Activated CD8-positive, alpha-beta memory T cell treated with anti-CD3 and anti-CD28 coated beads for 24 hours (primary cell): ENCODE data around the gene BCR.

Experiments used
- DNase-seq: peaks from one replicate; pipeline ENCODE4 v3.0.0-alpha.2; 2020

BCR gene

DNA sequence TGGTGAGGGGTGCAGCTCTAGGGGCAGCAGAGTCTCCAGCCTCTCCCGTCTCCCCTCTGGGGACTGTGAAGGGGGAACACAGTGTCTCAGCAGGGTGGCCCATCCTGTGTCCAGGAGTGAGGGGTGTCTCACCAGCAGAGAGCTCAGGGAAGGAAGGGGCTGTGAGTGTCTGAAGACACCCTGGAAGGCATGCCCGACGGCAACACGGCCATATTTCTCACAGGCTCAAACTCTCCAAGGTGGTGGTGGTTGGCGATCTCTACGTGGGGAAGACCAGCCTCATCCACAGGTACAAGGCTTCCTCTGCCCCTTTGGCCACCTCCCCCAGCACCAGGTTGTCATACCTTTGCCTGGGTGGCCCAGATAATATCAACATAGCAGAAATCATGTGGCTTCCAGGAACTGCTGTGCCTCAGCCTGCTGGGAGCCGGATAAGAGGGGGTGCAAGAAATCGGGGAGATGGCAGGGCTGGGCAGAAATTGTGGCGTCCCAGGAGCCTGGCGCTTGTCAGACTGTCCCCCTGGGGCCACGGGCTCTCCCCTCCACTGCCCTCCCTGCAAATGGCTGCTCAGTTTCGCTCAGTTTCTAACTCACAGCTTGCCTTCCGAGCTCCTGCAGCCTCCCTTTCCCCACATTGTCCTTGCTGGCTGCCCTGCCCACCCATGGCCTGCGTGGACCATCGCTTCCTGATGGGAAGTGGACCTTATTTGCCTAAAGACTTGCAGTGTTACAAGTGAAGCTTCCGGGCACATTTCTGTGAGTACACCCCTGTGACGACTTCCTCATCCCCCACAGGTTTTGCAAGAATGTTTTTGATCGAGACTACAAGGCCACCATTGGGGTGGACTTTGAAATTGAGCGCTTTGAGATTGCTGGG is 27.8 kb upstream of the BCR start:
- DNase-seq = no peak

GRCh38 chr22:23153994-23154393 is 26.3 kb upstream of the BCR start:
- no peak for DNase-seq

DNA sequence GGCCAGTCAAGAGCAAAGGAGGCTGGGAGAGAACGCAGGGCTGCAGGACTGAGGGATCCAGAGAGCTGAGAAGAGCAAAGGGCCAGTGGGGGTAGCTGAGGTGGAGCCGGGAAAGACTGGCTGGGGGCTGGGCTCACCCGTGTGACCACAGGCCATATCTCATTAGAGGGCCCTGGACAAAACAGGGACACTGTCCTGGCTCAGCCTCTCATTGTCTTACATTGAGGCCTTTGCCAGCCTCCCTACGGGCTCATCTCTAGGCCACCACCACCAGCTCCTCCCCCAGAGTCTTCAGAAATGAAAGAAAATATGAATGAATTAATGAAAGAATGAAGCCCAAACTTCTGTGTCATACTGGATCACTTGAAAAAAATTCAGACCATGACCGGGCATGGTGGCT is 25.8 kb upstream of the BCR start:
- DNase-seq = no peak

DNA sequence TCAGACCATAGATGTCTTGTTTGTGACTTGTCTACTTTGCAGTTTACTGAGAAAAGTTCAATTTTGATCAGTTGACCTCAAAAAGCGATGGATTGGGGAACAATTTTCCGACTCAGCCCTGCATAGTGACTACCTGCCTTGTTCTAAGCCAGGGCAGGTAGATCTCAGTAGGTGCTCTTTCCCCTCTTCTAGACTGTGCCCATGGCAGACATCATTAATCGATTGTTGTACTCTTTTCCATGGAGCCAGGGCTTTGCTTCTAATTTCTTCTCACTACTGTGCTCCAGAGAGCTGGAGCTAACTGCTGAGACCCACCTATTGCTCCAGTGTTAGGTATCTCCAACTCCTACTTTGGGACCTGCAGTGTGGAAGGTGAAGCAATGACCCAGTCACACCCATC is 25.2 kb upstream of the BCR start:
- DNase-seq = no peak

DNA sequence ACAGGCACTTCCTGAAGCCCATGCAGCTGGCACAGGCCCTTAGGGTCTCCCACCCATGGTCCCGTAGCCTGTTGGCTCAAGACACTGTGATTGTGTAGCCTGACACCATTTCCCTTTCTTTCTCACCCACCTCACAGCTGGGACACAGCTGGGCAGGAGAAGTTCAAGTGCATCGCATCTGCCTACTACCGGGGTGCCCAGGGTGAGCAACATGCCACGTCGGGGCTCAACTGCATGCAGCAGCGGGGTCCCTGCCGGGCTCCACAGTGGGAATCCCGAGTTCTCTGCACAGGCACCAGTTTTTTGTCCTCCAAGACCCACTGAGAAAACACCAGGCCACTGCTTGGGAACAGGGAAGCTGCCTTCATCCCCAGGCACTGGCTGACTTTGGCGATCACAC is 24.5 kb upstream of the BCR start:
- no peak for DNase-seq

DNA sequence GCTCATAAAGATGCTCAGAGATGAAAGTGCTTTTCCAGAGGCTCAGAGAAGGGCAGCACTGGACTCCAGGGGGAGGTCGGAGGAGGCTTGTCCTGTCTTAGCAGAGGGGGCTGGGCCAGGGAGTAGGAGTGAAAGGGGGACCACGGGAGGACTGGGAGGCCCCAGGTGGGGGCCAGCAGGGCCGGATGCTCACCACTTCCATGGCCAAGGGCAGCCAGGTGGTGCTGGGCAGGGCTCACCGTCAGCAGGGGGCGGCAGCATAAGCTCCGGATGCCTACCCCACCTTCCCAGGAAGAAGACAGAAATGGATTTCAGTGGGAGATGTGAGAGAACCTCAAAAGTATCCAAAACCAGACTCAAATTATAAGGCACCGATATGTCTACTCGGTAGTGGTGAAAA is 24.0 kb upstream of the BCR start:
- DNase-seq = no peak

GRCh38 chr22:23157560-23158515 is 22.5 kb upstream of the BCR start:
- DNase-seq = no peak

DNA sequence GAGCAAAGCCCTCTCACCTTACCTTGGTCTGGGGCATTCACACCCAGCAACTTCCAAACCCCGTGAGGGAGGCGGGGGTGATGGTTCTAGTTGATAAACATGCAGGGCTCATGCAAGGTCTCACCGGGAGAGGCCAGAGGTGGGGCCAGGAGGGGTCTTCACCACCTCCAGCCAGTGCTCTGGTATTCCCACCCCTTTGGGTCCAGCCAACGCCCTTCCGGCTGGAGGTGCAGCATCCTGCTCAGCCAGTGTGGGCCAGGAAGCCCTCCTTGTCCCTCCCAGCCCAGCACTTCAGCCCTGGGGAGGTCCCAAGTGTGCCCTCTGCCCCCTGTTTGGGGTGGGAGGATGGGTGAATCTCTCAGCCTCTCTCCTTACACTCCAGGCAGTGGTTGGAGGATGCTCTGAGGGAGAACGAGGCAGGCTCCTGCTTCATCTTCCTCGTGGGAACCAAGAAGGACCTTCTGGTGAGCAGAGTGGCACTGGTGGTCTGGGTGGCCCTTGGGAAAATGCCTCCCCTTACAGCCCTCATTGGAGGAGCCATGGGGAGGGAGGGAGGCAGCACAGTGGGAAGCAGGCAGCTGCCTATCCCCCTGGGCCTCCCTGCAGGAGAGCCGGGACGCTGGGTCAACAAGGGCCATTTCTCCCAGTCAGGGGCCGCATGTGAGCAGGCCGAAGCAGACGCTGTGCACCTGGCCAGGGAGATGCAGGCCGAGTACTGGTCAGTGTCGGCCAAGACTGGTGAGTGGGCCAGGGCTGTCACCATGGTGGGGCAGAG is 21.6 kb upstream of the BCR start:
- DNase-seq = no peak

DNA sequence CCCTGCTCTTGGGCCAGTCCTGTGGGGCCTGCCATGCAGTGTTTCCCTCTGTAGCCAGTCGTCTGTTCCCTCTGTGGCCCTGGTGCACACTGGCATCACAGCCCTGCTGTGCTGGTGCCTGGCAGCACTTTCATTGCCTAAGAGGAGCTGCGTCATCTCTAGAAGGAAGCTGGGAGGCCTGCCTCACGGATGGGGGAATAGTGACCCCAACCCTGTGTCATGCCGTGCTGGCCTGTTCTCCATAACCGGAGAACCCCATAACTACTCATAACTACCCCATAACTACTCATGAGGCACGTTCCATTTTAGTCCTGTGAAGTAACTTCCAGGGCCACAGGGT is 21.0 kb upstream of the BCR start:
- no peak for DNase-seq

- DNase-seq = no peak
These were observed 19.3 kb upstream of the BCR start for GRCh38 chr22:23161029-23161428.

GRCh38 chr22:23161574-23161973 is 18.7 kb upstream of the BCR start:
- DNase-seq = no peak

DNA sequence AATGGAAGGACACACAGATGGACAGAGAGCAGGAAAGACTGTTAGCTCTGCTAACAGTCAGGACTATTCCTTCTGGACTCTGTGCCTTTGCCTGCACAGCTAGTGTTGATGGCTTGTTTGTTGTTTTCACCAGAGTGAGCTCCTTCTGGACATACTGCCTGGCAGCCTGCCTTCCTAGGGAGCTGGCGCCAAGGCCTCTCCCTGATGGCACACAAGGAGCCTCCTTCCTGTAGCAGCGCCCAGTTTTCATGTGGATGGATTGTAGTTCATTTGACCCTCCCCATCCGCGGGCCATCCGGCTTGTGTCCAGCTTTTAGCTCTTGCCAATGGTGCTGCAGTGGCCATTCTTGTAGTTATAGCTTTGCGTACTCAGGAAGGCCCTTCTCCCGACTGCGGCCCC is 16.6 kb upstream of the BCR start:
- no peak for DNase-seq

GRCh38 chr22:23164091-23164490 is 16.2 kb upstream of the BCR start:
- DNase-seq = no peak

DNA sequence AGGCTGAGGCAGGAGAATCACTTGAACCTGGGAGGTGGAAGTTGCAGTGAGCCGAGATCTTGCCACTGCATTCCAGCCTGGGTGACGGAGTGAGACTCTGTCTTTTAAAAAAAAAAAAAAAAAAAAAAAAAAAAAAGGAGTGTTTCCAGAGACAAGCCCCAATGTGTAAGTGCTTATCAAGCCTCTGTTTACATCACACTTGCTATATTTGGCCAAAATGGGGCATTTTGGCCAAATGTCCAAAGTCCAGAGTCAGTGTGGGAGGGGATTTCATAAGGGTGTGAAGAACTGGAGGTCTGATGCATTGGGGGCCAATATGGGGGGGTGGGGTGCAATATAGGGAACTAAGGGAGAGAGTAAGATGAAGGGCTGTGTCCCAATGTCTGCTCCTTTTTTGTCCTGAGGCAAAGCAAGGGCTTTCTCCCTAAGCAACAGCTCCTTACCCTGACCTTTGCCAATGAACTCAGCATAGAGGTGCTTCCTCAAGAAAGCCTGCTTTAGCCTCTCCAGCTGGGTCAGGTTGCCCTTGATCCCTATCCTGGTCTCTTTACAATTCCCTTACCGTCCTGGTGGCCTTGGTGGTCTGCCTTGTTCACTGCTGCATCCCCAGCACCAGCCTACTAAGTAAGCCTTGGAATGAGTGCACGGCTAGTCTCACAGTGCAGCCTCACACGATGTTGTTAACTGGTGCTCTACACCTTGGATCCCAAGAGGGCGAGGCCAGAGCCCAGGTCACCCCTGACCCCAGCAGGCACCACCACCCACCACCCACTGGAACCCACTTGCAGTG is 14.1 kb upstream of the BCR start:
- DNase-seq = no peak

- DNase-seq = no peak
These were observed 13.3 kb upstream of the BCR start for GRCh38 chr22:23166841-23167616.

DNA sequence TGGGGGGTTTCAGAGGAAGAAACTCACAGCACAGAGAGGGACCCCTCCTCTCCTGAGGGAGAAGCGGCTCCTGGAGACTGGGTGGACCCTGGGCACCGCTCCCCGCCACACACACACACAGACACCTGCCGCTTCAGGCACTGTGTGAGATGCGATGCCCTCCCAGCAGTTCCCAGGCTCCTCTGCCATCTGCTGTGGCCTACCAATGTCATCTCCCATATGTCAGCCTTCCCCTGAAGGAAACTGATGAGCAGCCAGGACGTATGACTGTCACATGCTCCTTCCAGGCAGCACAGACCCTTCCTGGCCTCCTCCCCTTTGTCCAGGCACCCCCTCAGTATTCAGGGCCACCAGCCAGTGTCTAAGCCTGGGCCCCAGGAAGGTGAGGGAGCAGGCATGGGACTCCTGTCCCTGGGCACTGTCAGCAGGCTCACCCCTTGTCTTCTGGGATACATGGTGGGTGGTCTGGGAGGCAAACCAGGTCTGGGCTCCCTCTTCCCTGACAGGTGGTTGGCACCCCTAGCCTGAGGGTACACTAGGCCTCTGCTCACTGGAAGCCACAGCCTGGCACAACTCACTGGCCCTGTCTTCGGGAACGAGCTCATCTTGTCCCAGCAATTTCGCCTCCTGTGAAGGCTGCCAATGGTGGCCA is 11.8 kb upstream of the BCR start:
- no peak for DNase-seq

DNA sequence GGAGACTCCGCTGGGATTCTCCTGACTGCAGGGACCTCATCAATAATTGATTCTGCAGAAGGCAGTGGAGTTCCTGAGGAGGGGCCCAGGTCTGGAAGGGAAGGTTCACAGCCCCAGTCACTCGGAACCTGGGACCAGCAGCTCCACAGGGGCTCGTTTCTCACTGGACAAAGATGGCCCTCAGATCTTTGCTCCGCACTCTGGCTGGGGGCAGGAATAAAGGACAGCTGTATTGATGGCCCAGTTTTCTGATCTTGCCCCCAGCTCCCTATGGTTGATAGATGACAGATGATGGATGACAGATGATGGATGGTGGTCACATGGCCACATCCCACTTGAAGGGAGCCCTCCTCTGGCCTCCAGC is 11.3 kb upstream of the BCR start:
- no peak for DNase-seq

DNA sequence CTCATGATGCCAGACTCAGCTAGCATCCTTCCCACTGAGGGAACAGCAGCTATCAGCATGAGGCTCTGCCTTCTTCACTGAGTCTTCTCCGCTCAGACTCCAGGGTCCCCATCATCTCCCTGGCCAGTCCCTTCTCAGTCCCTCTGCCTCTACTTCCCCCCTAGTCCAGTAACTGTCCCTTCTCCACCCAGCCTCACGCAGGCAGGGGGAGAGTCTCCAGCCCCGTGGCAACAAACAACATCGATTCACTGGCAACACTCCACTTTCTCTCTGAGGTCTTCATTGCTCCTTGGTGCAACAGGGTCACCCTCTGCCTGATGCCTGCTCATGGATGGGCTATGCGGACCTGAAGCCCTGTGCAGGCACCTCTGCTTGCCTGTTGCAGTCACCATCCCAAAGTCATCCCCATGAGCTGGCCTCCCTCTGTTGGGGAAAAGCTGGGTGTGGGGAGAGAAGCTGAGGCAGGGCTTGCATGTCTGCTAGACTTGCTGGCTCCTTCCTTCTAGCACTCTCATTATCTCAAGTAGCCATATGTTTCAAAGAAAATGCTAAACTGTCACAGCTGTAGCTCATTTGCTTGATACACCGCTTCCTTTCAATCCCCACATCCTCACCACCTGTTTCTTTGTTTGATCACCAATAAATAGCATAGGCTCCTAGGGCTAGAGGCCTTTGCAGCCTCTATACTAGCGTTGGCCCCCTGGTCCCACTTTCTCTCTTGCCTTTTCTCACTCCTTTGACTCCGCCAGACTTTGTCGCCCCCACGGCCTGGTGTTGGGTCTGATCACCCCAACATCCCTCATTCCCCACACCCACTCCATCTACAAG is 4.3 kb upstream of the BCR start:
- DNase-seq = no peak

DNA sequence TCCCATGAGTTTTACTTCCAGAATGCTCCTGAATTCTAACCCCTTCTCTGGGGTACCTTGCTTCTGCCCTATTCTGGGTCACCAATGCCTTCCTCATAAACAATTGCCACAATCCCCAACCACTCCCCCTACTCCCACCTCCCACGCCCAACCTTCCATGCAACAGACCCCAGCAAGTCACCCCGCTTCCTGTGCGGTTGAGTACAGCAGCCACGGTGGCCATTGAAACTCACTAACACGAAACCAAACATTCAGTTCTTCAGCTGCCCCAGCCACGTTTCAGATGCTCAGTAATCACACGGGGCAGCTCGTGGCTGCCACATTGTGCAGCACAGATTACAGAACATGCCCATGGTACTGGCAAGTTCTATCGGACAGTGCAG is 3.7 kb upstream of the BCR start:
- DNase-seq = no peak

GRCh38 chr22:23177197-23177596 is 3.1 kb upstream of the BCR start:
- DNase-seq = no peak
